Measurements from ENCODE around the gene NOL9. TPM values are rescaled to one million over a fixed set of nuclear protein-coding genes. Genes with fewer than 3 reads are reported as not detected.
"Not testable (repeated sequence)": the region's sequence is repeated elsewhere in the genome, so short reads cannot be mapped to it uniquely, and the experiment has no call there.

NOL9 gene
- total and polyA plus RNA-seq, 3 experiments from 2014 or later = 18.2 to 57.8 (median 55.8) TPM

DNA sequence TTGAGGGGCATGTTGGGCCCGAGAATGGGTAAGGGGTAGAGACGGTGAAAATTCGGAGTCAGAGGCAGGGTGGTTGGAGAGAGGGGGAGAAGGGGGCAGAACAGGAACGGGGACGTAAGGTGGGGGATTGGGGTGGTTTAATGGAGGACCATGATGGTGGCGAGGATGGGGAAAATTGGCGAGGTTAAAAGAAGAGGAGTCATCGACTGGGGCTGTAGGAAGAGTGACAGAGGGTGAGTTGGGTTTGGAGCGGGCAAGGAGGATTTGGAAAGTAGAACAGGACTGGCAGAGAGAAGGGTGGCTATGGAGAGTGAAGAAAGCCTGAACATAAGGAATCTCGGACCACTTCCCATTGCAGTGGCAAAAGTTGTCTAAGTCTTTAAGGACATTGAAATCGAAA lies 14.7 kb upstream of the NOL9 start:
- Histone ChIP-seq H3K27me3 (ENCODE audit: insufficient read depth, low read length, poor library complexity, severe bottlenecking) (no peaks in the 10 kb centered on the region), H3K4me3 (ENCODE audit: low read length) (no peak overlapping the region), H3K9me3 (ENCODE audit: low read length) (no peaks in the 10 kb centered on the region), H3K27ac (ENCODE audit: low read depth, low read length) (no peak overlapping the region), H3K4me1 (ENCODE audit: insufficient read depth, low read length) (no peaks in the 10 kb centered on the region), H3K36me3 (ENCODE audit: insufficient read depth, low read length) (no peaks in the 10 kb centered on the region)
- DNase-seq = no peak
- no peaks in the 10 kb centered on the region for H3K4me1 Mint-ChIP-seq
- H3K36me3 Mint-ChIP-seq = no peaks in the 10 kb centered on the region
- ChIA-PET CTCF (interaction anchor here (1.7 kb wide), 1 partner anchor 9 kb away, joined by 4 read pairs; no protein-coding TSS in a partner anchor), POLR2A (no interaction called here)
- H3K27me3 Mint-ChIP-seq = peaks cover 0 to 8% of the 10 kb centered on the region in 2 donors
- H3K4me3 Mint-ChIP-seq = no peak overlapping the region
- peaks cover 0 to 4% (median 0%) of the 10 kb centered on the region in 5 donors for H3K9me3 Mint-ChIP-seq
- peak overlapping the region in 2 of 8 donors; percentile 4 to 43 for H3K27ac Mint-ChIP-seq

- H3K36me3 ChIP-seq (ENCODE audit: insufficient read depth, low read length) = no peaks in the 10 kb centered on the region
- Mint-ChIP-seq H3K27ac (peak overlapping the region in 1 of 8 donors; percentile 47), H3K4me1 (peaks cover 0 to 1% (median 0%) of the 10 kb centered on the region in 3 donors), H3K9me3 (no peaks in the 10 kb centered on the region), H3K4me3 (no peak overlapping the region), H3K36me3 (no peaks in the 10 kb centered on the region), H3K27me3 (no peaks in the 10 kb centered on the region)
- H3K9me3 ChIP-seq (ENCODE audit: low read length) = no peaks in the 10 kb centered on the region
- POLR2A ChIA-PET = no interaction called here
- no peak overlapping the region for H3K4me3 ChIP-seq (ENCODE audit: low read length)
- DNase-seq = no peak
- H3K4me1 ChIP-seq (ENCODE audit: insufficient read depth, low read length) = no peaks in the 10 kb centered on the region
- H3K27me3 ChIP-seq (ENCODE audit: insufficient read depth, low read length, poor library complexity, severe bottlenecking) = no peaks in the 10 kb centered on the region
- CTCF ChIA-PET = interaction anchor here (1.1 kb wide), 1 partner anchor 40 kb away, joined by 3 read pairs; no protein-coding TSS in a partner anchor
- no peak overlapping the region for H3K27ac ChIP-seq (ENCODE audit: low read depth, low read length)
These were observed 6.0 kb upstream of the NOL9 start for GRCh38 chr1:6560267-6560666.

GRCh38 chr1:6559161-6559560 lies 4.8 kb upstream of the NOL9 start:
- H3K36me3 Mint-ChIP-seq; H3K4me3 Mint-ChIP-seq; H3K9me3 Mint-ChIP-seq; CTCF ChIA-PET; H3K27ac Mint-ChIP-seq; POLR2A ChIA-PET; H3K4me1 ChIP-seq (ENCODE audit: insufficient read depth, low read length); H3K36me3 ChIP-seq (ENCODE audit: insufficient read depth, low read length); DNase-seq; H3K9me3 ChIP-seq (ENCODE audit: low read length); H3K4me3 ChIP-seq (ENCODE audit: low read length); H3K27me3 ChIP-seq (ENCODE audit: insufficient read depth, low read length, poor library complexity, severe bottlenecking); H3K27me3 Mint-ChIP-seq; H3K4me1 Mint-ChIP-seq; H3K27ac ChIP-seq (ENCODE audit: low read depth, low read length): not testable (repeated sequence)

DNA sequence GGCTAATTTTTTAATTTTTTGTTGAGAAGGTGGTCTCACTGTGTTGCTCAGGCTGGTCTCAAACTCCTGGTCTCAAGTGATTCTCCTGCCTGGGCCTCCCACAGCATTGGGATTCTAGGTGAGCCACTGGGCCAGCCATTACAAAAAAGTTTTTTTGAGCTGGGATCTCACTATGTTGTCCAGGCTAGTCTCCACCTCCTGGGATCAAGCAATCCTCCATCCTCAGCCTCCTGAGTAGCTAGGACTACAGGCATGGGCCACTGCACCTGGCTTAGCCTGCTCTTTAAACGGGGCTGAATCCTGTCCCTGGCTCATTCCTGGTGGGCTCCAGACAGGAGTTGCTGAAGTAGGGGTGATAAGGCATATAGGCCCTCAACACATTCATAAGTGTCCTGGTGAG lies 3.3 kb upstream of the NOL9 start:
- Histone ChIP-seq H3K9me3 (ENCODE audit: low read length) (no peaks in the 10 kb centered on the region), H3K27ac (ENCODE audit: low read depth, low read length) (no peak overlapping the region), H3K4me1 (ENCODE audit: insufficient read depth, low read length) (peaks cover 19% of the 10 kb centered on the region), H3K4me3 (ENCODE audit: low read length) (no peak overlapping the region), H3K27me3 (ENCODE audit: insufficient read depth, low read length, poor library complexity, severe bottlenecking) (no peaks in the 10 kb centered on the region), H3K36me3 (ENCODE audit: insufficient read depth, low read length) (no peaks in the 10 kb centered on the region)
- ChIA-PET POLR2A (interaction anchor here (0.5 to 0.7 kb wide), 2 partner anchors 46 to 64 kb away, joined by 3 to 7 read pairs; no protein-coding TSS in a partner anchor), CTCF (interaction anchor here (1.0 to 2.0 kb wide), 3 partner anchors 45 to 89 kb away, joined by 3 to 5 read pairs (median 3); partner anchors contain the start of gene KLHL21)
- H3K4me3 Mint-ChIP-seq = peak overlapping the region in 1 of 7 donors; percentile 28
- no peak overlapping the region for H3K27ac Mint-ChIP-seq
- H3K4me1 Mint-ChIP-seq = peaks cover 11 to 14% (median 12%) of the 10 kb centered on the region in 3 donors
- no peaks in the 10 kb centered on the region for H3K9me3 Mint-ChIP-seq
- no peaks in the 10 kb centered on the region for H3K27me3 Mint-ChIP-seq
- H3K36me3 Mint-ChIP-seq = no peaks in the 10 kb centered on the region
- no peak for DNase-seq

- Mint-ChIP-seq H3K4me3 (peak within 1 kb of the TSS; percentile 79 to 92 (median 80)), H3K27ac (peak within 1 kb of the TSS; percentile 51 to 92 (median 70)), H3K36me3 (peaks cover 0 to 4% (median 0%) of the 10 kb centered on the region in 3 donors), H3K4me1 (peaks cover 11 to 18% (median 12%) of the 10 kb centered on the region in 3 donors), H3K27me3 (no peaks in the 10 kb centered on the region), H3K9me3 (no peaks in the 10 kb centered on the region)
- Histone ChIP-seq H3K27me3 (ENCODE audit: insufficient read depth, low read length, poor library complexity, severe bottlenecking) (no peaks in the 10 kb centered on the region), H3K36me3 (ENCODE audit: insufficient read depth, low read length) (peaks cover 2% of the 10 kb centered on the region), H3K27ac (ENCODE audit: low read depth, low read length) (peak within 1 kb of the TSS; percentile 80), H3K4me3 (ENCODE audit: low read length) (peak within 1 kb of the TSS; percentile 59), H3K9me3 (ENCODE audit: low read length) (no peaks in the 10 kb centered on the region), H3K4me1 (ENCODE audit: insufficient read depth, low read length) (peaks cover 19% of the 10 kb centered on the region)
- DNase-seq = no peak
- CTCF ChIA-PET = interaction anchor here (0.8 to 3.1 kb wide), 28 partner anchors 8 to 146 kb away, joined by 3 to 39 read pairs (median 6); partner anchors contain the start of genes DNAJC11, KLHL21, PLEKHG5 and THAP3
- POLR2A ChIA-PET = interaction anchor here (1.1 to 1.5 kb wide), 4 partner anchors 45 to 230 kb away, joined by 4 to 14 read pairs (median 6); partner anchors contain the start of genes CAMTA1 and KLHL21
These were observed 830 bp upstream of the NOL9 start, which contains the start of gene TAS1R1 for GRCh38 chr1:6554907-6555778. Gene TAS1R1, plus strand, starts transcription at chr1:6555307. Its CDS starts 67 bp downstream, at chr1:6555374.

- peak overlapping the region; percentile 48 to 97 (median 90) for H3K27ac Mint-ChIP-seq
These were observed 7.0 kb downstream of the NOL9 start for GRCh38 chr1:6547301-6547700.

GRCh38 chr1:6546326-6546725 lies 8.0 kb downstream of the NOL9 start:
- H3K4me1 Mint-ChIP-seq = peaks cover 29% of the 10 kb centered on the region in 3 donors
- DNase-seq = no peak
- H3K4me3 ChIP-seq (ENCODE audit: low read length) = no peak overlapping the region
- no peaks in the 10 kb centered on the region for H3K9me3 ChIP-seq (ENCODE audit: low read length)
- peak overlapping the region; percentile 16 to 91 (median 57) for H3K4me3 Mint-ChIP-seq
- H3K4me1 ChIP-seq (ENCODE audit: insufficient read depth, low read length) = peaks cover 27% of the 10 kb centered on the region
- no peak overlapping the region for H3K27ac ChIP-seq (ENCODE audit: low read depth, low read length)
- peaks cover 0 to 65% (median 23%) of the 10 kb centered on the region in 3 donors for H3K36me3 Mint-ChIP-seq
- H3K27ac Mint-ChIP-seq = peak overlapping the region; percentile 83 to 97 (median 93)
- ChIA-PET POLR2A (no interaction called here), CTCF (interaction anchor here (0.8 kb wide), 1 partner anchor 60 kb away, joined by 3 read pairs; no protein-coding TSS in a partner anchor)
- H3K9me3 Mint-ChIP-seq = no peaks in the 10 kb centered on the region
- no peaks in the 10 kb centered on the region for H3K27me3 Mint-ChIP-seq
- H3K36me3 ChIP-seq (ENCODE audit: insufficient read depth, low read length) = peaks cover 24% of the 10 kb centered on the region
- no peaks in the 10 kb centered on the region for H3K27me3 ChIP-seq (ENCODE audit: insufficient read depth, low read length, poor library complexity, severe bottlenecking)

More at GRCh38 chr1:6547301-6547700, 7.0 kb downstream of the NOL9 start:
- Histone ChIP-seq H3K4me3 (ENCODE audit: low read length) (no peak overlapping the region), H3K36me3 (ENCODE audit: insufficient read depth, low read length) (peaks cover 24% of the 10 kb centered on the region), H3K27me3 (ENCODE audit: insufficient read depth, low read length, poor library complexity, severe bottlenecking) (no peaks in the 10 kb centered on the region), H3K4me1 (ENCODE audit: insufficient read depth, low read length) (peaks cover 27% of the 10 kb centered on the region), H3K27ac (ENCODE audit: low read depth, low read length) (no peak overlapping the region), H3K9me3 (ENCODE audit: low read length) (no peaks in the 10 kb centered on the region)
- Mint-ChIP-seq H3K9me3 (no peaks in the 10 kb centered on the region), H3K36me3 (peaks cover 0 to 60% (median 20%) of the 10 kb centered on the region in 3 donors), H3K4me1 (peaks cover 29 to 33% (median 29%) of the 10 kb centered on the region in 3 donors), H3K27me3 (no peaks in the 10 kb centered on the region), H3K4me3 (peak overlapping the region in 1 of 7 donors; percentile 49)
- ChIA-PET POLR2A (interaction anchor here (0.6 kb wide), 1 partner anchor 77 kb away, joined by 3 read pairs; no protein-coding TSS in a partner anchor), CTCF (no interaction called here)
- DNase-seq = no peak
